CD4-positive, alpha-beta memory T cell (primary cell): ENCODE data around the gene MXRA5. TPM values are rescaled to one million over a fixed set of nuclear protein-coding genes. Genes with fewer than 3 reads are reported as not detected.

Experiments
- CTCF ChIA-PET: fragments of 350-600 bp; sonication (Branson Sonifier 250); formaldehyde crosslinking; loops from one replicate; lab custom pipeline; 2021; ENCODE audit warnings: inconsistent platforms; ENCODE audit not compliant: partially characterized antibody; lab: Charles Lee
- POLR2A ChIA-PET: fragments of 350-600 bp; sonication (Branson Sonifier 250); formaldehyde crosslinking; loops from one replicate; lab custom pipeline; 2021; ENCODE audit not compliant: partially characterized antibody; lab: Charles Lee
- DNase-seq, 5 donors: peaks; one replicate each; pipeline versions ENCODE4 v3.0.0 to v3.0.0-alpha.2; 2020 to 2022; ENCODE audit warnings: mixed read lengths in 1 of 5
- H3K27ac ChIP-seq: one replicate; pipeline ENCODE4 v1.7.0; 2013; ENCODE audit warnings: low read depth, low read length
- H3K27me3 ChIP-seq: 2 replicates; pipeline ENCODE4 v1.7.0; 2013; ENCODE audit warnings: mild to moderate bottlenecking, low read length, moderate library complexity; ENCODE audit not compliant: insufficient read depth
- H3K36me3 ChIP-seq: 2 replicates; pipeline ENCODE4 v1.7.0; 2013; ENCODE audit warnings: mild to moderate bottlenecking, low read length, moderate library complexity; ENCODE audit not compliant: insufficient read depth
- H3K4me1 ChIP-seq: 2 replicates; pipeline ENCODE4 v1.7.0; 2013; ENCODE audit warnings: mild to moderate bottlenecking, low read length, moderate library complexity; ENCODE audit not compliant: insufficient read depth
- H3K4me3 ChIP-seq, 2 donors: one replicate each; pipeline ENCODE4 v1.7.0; 2013; ENCODE audit warnings: low read length in 2 of 2, mild to moderate bottlenecking in 1 of 2
- H3K9me3 ChIP-seq, 2 donors: one replicate each; pipeline ENCODE4 v1.7.0; 2013; ENCODE audit warnings: low read length in 2 of 2, control low read depth in 1 of 2; ENCODE audit not compliant: control insufficient read depth in 1 of 2
- H3K27ac Mint-ChIP-seq, 7 donors: one replicate each; pipeline ENCODE4 v1.8.0; 2020 to 2021; ENCODE audit warnings: mixed read lengths in 7 of 7, mild to moderate bottlenecking in 6 of 7, inconsistent platforms in 3 of 7, moderate library complexity in 3 of 7
- H3K27me3 Mint-ChIP-seq, 2 donors: one replicate each; pipeline ENCODE4 v1.8.0; 2020 to 2021; ENCODE audit warnings: mixed read lengths in 2 of 2
- H3K36me3 Mint-ChIP-seq, 2 donors: one replicate each; pipeline ENCODE4 v1.8.0; 2020 to 2021; ENCODE audit warnings: mixed read lengths in 2 of 2, inconsistent platforms in 1 of 2, mild to moderate bottlenecking in 1 of 2
- H3K4me1 Mint-ChIP-seq, 4 donors: one replicate each; pipeline ENCODE4 v1.8.0; 2020 to 2021; ENCODE audit warnings: mixed read lengths in 4 of 4, mild to moderate bottlenecking in 1 of 4
- H3K4me3 Mint-ChIP-seq, 8 donors: one replicate each; pipeline ENCODE4 v1.8.0; 2020 to 2021; ENCODE audit warnings: mixed read lengths in 8 of 8, mild to moderate bottlenecking in 7 of 8, moderate library complexity in 6 of 8, inconsistent platforms in 3 of 8
- H3K9me3 Mint-ChIP-seq, 8 donors: one replicate each; pipeline ENCODE4 v1.8.0; 2020 to 2021; ENCODE audit warnings: mixed read lengths in 8 of 8, mild to moderate bottlenecking in 5 of 8, inconsistent platforms in 3 of 8, moderate library complexity in 1 of 8
- intact Hi-C: fragments of 100-400 bp; cut with micrococcal nuclease; formaldehyde crosslinking; loops from one replicate; pipeline ENCODE4 v1.15.1; 2023
- polyA plus RNA-seq, 2 donors: library from polyadenylated mRNA; unstranded; fragments of 300-500 nt; fragmentation: Illumina TruSeq; gene quantifications; one replicate each; pipeline ENCODE4 v1.2.3, GENCODE V29; 2021
- total RNA-seq, 2 experiments: library from RNA; stranded (reverse); gene quantifications; one replicate each; pipeline ENCODE4 v1.2.3, GENCODE V29; 2021

The MXRA5 gene
- total and polyA plus RNA-seq, 4 experiments from 2014 or later: not detected

DNA sequence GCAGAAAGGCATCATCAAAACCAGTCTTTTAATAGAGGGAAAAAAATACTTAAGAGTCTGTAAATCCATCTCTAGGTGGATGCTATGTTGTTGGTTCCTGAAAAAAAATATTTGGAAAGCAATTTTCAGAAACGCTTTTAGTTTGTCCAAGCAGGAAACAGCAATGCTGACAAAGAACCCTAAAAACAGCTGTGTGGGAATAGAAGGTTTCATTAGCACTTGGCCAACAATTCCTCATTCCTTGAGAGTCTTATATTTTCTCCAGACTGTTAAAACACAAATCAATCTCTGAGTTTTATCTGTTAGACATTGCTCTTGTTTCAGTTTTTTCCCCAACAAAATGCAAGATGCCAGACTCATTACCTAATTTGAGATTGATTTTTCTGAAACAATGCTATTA, 6.4 kb downstream of the MXRA5 start:
- Mint-ChIP-seq H3K36me3 (peaks cover 0 to 3% of the 10 kb centered on the region in 2 donors), H3K27me3 (peaks cover 7 to 8% of the 10 kb centered on the region in 2 donors), H3K4me3 (no peak overlapping the region), H3K9me3 (peaks cover 0 to 12% (median 4%) of the 10 kb centered on the region in 8 donors), H3K27ac (no peak overlapping the region), H3K4me1 (no peaks in the 10 kb centered on the region)
- Histone ChIP-seq H3K27me3 (no peaks in the 10 kb centered on the region), H3K4me3 (no peak overlapping the region), H3K36me3 (no peaks in the 10 kb centered on the region), H3K27ac (no peak overlapping the region), H3K4me1 (no peaks in the 10 kb centered on the region), H3K9me3 (no peaks in the 10 kb centered on the region)
- POLR2A ChIA-PET: no interaction called here
- no peak for DNase-seq
- intact Hi-C loops: no loop called here
- CTCF ChIA-PET: no interaction called here

GRCh38 chrX:3326681-3327080, 19.8 kb downstream of the MXRA5 start:
- no peaks in the 10 kb centered on the region for H3K4me1 ChIP-seq
- no peaks in the 10 kb centered on the region for H3K9me3 ChIP-seq
- Mint-ChIP-seq H3K4me3 (no peak overlapping the region), H3K4me1 (no peaks in the 10 kb centered on the region), H3K9me3 (peaks cover 0 to 4% (median 0%) of the 10 kb centered on the region in 8 donors), H3K36me3 (no peaks in the 10 kb centered on the region), H3K27ac (no peak overlapping the region), H3K27me3 (no peaks in the 10 kb centered on the region)
- no peak overlapping the region for H3K4me3 ChIP-seq
- intact Hi-C loops: no loop called here
- no peak for DNase-seq
- H3K27ac ChIP-seq: no peak overlapping the region
- ChIA-PET CTCF (no interaction called here), POLR2A (no interaction called here)
- no peaks in the 10 kb centered on the region for H3K27me3 ChIP-seq
- H3K36me3 ChIP-seq: no peaks in the 10 kb centered on the region

DNA sequence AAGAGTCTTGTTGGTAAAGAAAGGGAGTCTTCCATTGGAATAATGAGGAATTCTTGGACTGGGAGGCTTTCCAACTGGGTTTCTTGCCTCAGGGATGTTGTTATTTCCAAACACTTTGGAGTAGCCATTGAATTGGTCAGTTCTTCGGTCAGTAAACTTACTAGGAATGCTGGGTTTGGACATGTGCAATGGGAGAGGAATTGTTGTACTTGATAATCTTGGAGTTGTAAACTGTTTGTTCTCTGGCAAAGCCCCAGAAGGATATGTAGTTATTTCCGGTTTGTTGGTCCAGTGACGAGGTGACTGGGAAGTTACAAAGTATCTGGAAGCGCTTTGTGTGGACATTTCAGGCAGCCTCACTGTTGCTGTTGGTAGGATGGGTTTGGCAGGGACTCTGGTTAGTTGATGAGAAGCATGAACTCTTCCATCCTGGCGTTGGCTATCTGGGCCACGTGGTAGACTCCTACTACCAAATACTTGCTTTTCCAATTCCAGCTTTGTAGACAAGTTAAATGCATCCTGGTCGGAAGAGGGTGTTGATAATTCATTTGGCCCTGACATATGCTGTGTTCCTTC, 25.9 kb downstream of the MXRA5 start:
- DNase-seq: no peak
- H3K27ac ChIP-seq: no peak overlapping the region
- H3K4me1 Mint-ChIP-seq: no peaks in the 10 kb centered on the region
- CTCF ChIA-PET: no interaction called here
- H3K4me1 ChIP-seq: no peaks in the 10 kb centered on the region
- POLR2A ChIA-PET: no interaction called here
- H3K36me3 Mint-ChIP-seq: no peaks in the 10 kb centered on the region
- H3K4me3 ChIP-seq: no peak overlapping the region
- H3K27me3 ChIP-seq: no peaks in the 10 kb centered on the region
- H3K27ac Mint-ChIP-seq: no peak overlapping the region
- no peaks in the 10 kb centered on the region for H3K9me3 ChIP-seq
- peaks cover 0 to 8% (median 0%) of the 10 kb centered on the region in 8 donors for H3K9me3 Mint-ChIP-seq
- no peaks in the 10 kb centered on the region for H3K27me3 Mint-ChIP-seq
- intact Hi-C loops: no loop called here
- no peaks in the 10 kb centered on the region for H3K36me3 ChIP-seq
- no peak overlapping the region for H3K4me3 Mint-ChIP-seq

DNA sequence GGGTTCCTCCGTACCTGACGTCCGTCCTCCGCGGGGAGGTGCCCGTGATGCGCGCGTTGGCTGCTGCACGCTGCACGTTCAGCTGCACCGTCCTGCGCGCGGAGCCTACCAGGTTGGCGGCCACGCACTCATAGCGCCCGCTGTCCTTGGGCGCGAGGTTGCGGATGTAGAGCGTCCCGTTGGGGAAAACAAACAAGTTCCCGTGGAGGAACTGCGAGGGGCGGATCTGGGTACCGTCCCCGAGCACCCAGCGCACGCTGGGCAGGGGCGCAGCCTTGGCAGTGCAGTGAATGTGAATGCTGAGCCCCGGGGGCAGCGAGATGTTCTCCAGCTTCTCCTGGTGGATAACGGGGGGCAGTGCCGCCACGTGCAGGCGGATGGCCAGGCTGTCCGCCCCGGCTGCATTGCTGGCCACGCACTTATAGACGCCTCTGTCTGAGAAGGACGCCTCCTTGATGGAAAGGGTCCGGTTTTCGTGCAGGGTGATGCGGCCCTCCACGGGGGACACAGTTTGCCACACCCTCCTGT, 29.2 kb downstream of the MXRA5 start:
- no peaks in the 10 kb centered on the region for H3K4me1 Mint-ChIP-seq
- CTCF ChIA-PET: no interaction called here
- intact Hi-C loops: no loop called here

DNA sequence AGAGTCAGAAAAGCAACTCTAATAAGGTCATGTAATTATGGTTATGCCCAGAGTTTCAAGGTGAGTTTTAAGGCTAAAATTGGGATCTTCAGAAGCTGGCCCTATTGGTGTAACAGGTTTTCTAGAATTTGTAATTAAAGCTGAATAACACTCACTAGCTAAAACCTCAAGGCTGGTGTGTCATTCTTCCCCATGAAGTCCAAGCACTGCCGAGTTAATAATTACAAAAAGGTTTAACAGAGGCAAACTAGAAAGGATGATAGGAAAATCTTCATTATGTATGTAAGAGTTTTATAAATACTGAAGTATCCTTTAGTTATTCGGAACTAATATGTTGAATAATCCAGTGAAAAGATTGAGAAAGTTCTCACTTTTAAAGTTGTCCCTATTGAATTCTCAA, 34.3 kb downstream of the MXRA5 start:
- POLR2A ChIA-PET: no interaction called here

More for the DNA sequence above, 29.2 kb downstream of the MXRA5 start:
- H3K4me1 ChIP-seq: no peaks in the 10 kb centered on the region
- peaks cover 0 to 2% of the 10 kb centered on the region in 2 donors for H3K27me3 Mint-ChIP-seq
- H3K9me3 ChIP-seq: no peaks in the 10 kb centered on the region
- H3K27me3 ChIP-seq: no peaks in the 10 kb centered on the region
- H3K36me3 ChIP-seq: no peaks in the 10 kb centered on the region
- H3K4me3 ChIP-seq: no peak overlapping the region
- POLR2A ChIA-PET: no interaction called here
- no peak overlapping the region for H3K27ac Mint-ChIP-seq
- peaks cover 0 to 7% (median under 1%) of the 10 kb centered on the region in 8 donors for H3K9me3 Mint-ChIP-seq
- no peak for DNase-seq
- no peak overlapping the region for H3K4me3 Mint-ChIP-seq
- no peaks in the 10 kb centered on the region for H3K36me3 Mint-ChIP-seq
- H3K27ac ChIP-seq: no peak overlapping the region

GRCh38 chrX:3307881-3308280, 38.6 kb downstream of the MXRA5 start:
- no peak overlapping the region for H3K27ac ChIP-seq
- H3K36me3 ChIP-seq: no peaks in the 10 kb centered on the region
- ChIA-PET CTCF (no interaction called here), POLR2A (no interaction called here)
- DNase-seq: no peak
- H3K9me3 Mint-ChIP-seq: peaks cover 0 to 12% (median 2%) of the 10 kb centered on the region in 8 donors
- H3K4me1 Mint-ChIP-seq: no peaks in the 10 kb centered on the region
- H3K27me3 Mint-ChIP-seq: no peaks in the 10 kb centered on the region
- H3K27ac Mint-ChIP-seq: no peak overlapping the region
- no peaks in the 10 kb centered on the region for H3K9me3 ChIP-seq
- H3K27me3 ChIP-seq: no peaks in the 10 kb centered on the region
- H3K4me1 ChIP-seq: no peaks in the 10 kb centered on the region
- no peak overlapping the region for H3K4me3 ChIP-seq
- intact Hi-C loops: no loop called here
- no peak overlapping the region for H3K4me3 Mint-ChIP-seq
- no peaks in the 10 kb centered on the region for H3K36me3 Mint-ChIP-seq

More for the DNA sequence above, 34.3 kb downstream of the MXRA5 start:
- Mint-ChIP-seq H3K4me1 (no peaks in the 10 kb centered on the region), H3K4me3 (no peak overlapping the region), H3K27ac (no peak overlapping the region), H3K36me3 (no peaks in the 10 kb centered on the region), H3K9me3 (peaks cover 0 to 12% (median 1%) of the 10 kb centered on the region in 8 donors), H3K27me3 (peaks cover 0 to 2% of the 10 kb centered on the region in 2 donors)
- DNase-seq: no peak
- Histone ChIP-seq H3K27me3 (no peaks in the 10 kb centered on the region), H3K36me3 (no peaks in the 10 kb centered on the region), H3K4me3 (no peak overlapping the region), H3K27ac (no peak overlapping the region), H3K4me1 (no peaks in the 10 kb centered on the region), H3K9me3 (no peaks in the 10 kb centered on the region)
- CTCF ChIA-PET: no interaction called here
- intact Hi-C loops: no loop called here

DNA sequence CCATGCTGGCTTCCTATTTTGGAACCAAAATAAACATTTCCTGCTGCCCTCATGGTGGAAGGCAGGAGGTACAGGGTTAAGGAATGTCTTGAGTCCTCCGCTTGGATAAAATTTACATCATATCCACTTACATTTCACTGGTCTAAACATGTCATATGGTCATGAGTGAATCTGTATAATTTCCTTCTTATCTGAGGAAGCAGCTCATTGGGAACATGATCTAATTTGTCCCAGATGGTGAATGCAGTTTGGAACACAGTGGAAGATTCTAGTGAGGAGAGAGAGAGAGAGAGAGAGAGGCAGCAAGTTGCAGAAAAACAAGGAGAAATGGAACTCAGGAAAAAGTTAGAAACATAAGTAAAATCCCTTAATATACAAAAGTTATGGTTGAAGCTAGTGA, 46.8 kb downstream of the MXRA5 start:
- H3K4me1 Mint-ChIP-seq: no peaks in the 10 kb centered on the region
- intact Hi-C loops: no loop called here
- no peaks in the 10 kb centered on the region for H3K27me3 Mint-ChIP-seq
- no peak for DNase-seq
- H3K9me3 Mint-ChIP-seq: peaks cover 0 to 4% (median 0%) of the 10 kb centered on the region in 8 donors
- Histone ChIP-seq H3K4me3 (no peak overlapping the region), H3K36me3 (no peaks in the 10 kb centered on the region), H3K4me1 (no peaks in the 10 kb centered on the region), H3K27ac (no peak overlapping the region), H3K27me3 (no peaks in the 10 kb centered on the region), H3K9me3 (no peaks in the 10 kb centered on the region)
- H3K27ac Mint-ChIP-seq: no peak overlapping the region
- CTCF ChIA-PET: interaction anchor here (1.5 kb wide), 1 partner anchor 9 kb away, joined by 3 read pairs; no protein-coding TSS in a partner anchor
- POLR2A ChIA-PET: no interaction called here
- no peak overlapping the region for H3K4me3 Mint-ChIP-seq
- no peaks in the 10 kb centered on the region for H3K36me3 Mint-ChIP-seq
